Measurements from ENCODE around the gene CAPN13.

DNA sequence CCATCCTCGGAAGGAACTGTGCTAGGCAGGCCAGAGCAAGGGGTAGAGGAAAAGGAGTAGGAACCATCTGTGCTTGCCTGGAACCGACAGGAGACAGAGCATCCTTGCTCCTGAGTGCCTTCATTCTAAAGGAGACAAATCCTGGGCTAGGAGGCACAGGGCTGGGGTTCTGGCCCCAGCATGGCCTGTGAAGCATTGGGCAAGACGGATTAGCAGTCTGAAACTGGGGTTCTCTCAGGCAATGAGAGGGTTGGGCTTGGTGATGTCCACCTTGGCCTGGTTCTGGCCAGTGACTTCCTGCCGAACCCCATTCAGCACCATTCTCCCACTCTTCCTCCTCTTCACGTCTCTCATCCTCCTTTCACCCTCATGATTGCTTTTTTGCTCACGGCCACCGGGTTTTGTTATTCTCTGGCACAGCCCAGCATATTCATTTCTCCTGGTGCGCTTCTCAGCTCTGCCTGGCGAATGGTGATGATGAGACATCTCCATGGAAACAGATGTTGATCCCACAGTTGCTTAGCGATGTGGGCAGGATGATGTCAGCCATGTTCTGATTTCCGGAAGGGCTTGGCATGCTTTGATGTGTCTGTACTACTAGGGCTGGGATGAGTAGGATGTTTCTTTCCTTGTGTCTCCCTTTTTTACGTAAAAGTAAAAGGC is 127.7 kb downstream of the CAPN13 start:
- TF ChIP-seq, protein P1, sequence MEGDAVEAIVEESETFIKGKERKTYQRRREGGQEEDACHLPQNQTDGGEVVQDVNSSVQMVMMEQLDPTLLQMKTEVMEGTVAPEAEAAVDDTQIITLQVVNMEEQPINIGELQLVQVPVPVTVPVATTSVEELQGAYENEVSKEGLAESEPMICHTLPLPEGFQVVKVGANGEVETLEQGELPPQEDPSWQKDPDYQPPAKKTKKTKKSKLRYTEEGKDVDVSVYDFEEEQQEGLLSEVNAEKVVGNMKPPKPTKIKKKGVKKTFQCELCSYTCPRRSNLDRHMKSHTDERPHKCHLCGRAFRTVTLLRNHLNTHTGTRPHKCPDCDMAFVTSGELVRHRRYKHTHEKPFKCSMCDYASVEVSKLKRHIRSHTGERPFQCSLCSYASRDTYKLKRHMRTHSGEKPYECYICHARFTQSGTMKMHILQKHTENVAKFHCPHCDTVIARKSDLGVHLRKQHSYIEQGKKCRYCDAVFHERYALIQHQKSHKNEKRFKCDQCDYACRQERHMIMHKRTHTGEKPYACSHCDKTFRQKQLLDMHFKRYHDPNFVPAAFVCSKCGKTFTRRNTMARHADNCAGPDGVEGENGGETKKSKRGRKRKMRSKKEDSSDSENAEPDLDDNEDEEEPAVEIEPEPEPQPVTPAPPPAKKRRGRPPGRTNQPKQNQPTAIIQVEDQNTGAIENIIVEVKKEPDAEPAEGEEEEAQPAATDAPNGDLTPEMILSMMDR (IDR thresholded peaks at IDR 0.05; ENCODE audit: insufficient read depth, low read depth, low read length): no peak
- TF ChIP-seq EZH2 (IDR thresholded peaks at IDR 0.05; ENCODE audit: insufficient read depth, low read length): no peak
